HG03025 (cell line): ENCODE measurements around the gene RPP25L.
"Not testable (repeated sequence)": the region's sequence is repeated elsewhere in the genome, so short reads cannot be mapped to it uniquely, and the experiment has no call there.

Experiments
- ATAC-seq: cut with Tn5 transposase; IDR thresholded peaks from one replicate; pipeline ENCODE4 v1.9.1; 2021; ENCODE audit warnings: mild to moderate bottlenecking, moderate library complexity; ENCODE audit not compliant: unreplicated experiment, low FRiP score

RPP25L gene, protein sequence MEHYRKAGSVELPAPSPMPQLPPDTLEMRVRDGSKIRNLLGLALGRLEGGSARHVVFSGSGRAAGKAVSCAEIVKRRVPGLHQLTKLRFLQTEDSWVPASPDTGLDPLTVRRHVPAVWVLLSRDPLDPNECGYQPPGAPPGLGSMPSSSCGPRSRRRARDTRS

DNA sequence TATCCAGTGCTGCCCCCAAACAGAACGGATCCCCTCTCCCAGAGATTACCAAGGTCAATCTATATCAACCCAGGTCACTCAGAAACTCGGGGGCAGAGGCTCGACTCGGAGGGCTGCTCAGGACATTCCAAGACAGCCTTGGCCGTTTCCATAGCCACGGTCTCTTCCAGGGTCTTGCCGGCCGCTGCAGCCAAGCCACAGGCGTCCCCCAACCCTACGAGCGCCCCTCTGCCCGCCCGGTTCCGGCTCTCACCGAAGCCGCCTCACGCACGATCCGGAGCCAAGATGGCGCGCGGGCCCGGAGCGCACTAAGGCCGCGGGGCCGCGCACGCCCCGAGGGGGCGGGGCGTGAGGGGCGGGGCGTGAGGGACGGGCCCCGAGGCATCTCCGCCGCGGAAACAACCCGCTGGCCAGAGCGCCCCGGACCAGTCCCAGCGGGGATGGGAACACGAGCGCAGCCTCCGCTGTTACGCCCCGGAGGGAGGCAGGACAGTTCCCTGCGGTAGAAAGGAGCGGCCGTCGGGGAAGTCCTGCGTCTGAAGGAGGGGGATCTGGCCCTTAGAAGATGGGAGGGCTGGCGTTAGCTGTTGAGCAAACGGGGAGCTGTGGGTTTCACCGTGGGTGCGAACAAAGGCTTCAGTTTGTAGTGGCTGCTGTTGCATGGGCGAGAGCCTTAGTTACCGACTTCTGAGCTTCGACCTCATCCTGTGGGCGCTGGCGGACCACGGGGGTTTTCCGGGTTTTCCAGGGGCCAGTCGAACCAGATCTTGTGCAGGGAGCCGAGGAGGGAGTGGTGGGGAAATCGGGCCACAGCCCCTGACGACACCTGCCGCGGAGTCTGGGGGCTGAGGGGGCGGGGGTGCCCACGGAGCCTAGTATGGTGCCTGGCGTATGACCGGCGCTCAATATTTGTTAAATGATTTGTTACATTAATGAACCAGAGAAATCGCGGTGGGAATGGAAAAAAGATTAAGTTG, at the start of gene RPP25L:
Gene RPP25L, minus strand, starts transcription at position 287 of the 977 bp plus-strand sequence. CDS start 801 bp downstream, outside the sequence.
- peak; percentile 88 for ATAC-seq

DNA sequence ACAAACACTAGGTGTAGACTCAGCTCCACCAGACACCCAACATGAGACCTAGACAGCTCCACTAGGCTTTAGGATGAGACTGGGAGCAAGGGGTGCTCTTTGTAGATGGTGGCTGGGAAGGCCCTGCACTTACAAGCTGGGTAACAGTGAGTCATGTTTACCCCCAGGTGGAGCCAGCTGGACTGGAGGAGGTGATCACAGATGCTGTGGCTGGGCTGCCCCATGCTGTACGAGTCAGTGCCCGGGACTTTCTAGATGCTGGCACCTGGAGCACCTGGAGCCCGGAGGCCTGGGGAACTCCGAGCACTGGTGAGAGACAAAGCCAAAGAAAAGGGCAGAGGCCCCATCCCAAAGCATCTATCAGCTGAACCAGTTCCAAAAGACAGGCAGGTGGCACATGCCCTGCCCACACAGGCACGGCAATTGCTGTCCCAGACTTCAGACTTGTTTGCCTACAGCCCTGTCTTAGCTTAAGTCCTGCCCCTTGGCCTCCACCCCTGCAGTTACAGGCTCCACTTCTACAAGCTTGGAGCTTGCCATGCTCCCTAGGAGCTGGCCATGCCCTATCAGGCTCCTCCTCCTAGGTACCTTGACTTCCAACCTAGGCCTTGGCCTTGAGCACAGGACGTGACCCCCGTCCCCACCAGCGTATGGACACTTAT, 47.8 kb upstream of the RPP25L start:
- ATAC-seq: no peak

DNA sequence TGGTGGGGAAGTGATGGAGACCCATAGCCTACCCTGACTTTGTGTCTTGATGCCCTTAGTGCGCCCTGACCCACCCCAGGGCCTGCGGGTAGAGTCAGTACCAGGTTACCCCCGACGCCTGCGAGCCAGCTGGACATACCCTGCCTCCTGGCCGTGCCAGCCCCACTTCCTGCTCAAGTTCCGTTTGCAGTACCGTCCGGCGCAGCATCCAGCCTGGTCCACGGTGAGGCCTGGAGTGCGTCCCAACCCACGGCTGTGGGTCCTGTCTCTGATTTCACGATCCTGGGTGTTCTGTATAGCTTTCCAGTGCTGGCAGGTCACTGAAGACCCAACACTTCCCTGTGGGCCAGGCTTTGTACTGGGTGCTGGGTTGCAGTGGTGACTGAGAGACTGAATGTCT, 46.6 kb upstream of the RPP25L start:
- ATAC-seq: no peak

DNA sequence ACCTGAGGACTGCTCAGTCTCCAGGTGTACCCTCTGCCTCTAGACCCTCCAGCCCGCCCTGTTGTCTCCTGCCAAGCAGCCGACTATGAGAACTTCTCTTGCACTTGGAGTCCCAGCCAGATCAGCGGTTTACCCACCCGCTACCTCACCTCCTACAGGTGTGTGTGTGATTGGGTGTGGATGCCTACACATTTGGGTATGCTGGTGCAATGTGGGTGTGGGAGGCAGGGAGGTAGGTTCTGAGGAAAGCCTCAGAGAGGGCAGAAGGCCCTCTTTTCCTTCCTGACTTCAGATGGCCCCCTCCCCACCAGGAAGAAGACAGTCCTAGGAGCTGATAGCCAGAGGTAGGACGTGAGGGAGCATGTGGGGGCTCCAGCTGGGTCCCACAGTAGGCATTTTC, 45.1 kb upstream of the RPP25L start:
- no peak for ATAC-seq

DNA sequence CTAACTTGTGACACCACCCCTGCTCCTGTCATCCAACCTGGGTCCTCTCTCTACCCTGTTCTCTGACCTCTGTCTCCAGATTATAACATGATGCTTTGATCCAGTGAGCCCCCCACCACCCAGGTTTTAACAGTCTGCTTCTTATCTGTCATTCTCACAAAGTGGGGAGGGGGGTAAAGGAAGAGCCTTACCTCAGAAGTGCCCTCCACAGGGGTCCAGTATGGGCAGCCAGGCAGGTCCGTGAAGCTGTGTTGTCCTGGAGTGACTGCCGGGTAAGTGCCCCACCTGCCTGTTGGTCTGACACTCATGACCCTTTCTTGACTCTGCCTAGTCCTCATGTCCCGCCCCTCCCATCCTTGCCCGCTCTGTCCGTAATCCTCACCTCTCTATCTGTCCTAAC, 43.5 kb upstream of the RPP25L start:
- no peak for ATAC-seq

DNA sequence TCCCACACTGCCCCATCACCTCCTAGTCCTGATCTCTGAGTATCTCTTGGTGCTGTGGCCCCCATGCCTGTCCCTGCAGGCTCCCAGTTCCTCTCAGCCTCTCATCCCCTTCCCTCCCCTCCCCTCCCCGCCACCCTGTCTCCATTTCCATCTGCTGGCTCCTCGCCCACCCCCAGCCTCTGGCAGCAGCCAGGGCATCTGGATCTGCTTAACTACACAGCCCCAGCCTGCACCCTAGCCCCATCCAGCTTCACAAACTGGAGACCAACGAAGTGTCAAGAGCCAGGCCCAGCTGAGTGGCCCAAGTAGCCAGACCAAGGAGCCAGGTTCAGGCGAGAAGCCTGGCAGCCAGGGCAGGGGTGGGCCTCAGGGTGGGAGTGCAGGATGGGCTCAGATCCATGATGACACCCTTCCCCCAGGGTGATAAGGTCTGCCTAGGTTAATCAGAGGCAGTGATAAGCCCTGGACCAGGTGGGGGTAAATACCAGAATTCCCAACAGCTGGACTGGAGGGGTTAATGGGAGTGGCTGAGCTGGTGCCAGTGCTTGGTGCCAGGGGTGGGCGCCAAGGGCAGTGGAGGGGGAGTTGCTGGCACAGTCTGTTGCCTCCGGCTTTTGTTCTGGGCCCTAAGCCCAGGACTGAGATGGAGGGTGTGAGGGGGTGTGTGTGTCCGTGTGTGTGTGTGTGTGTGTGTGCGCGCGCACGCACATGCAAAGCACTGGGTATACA, 42.6 kb upstream of the RPP25L start:
- no peak for ATAC-seq

DNA sequence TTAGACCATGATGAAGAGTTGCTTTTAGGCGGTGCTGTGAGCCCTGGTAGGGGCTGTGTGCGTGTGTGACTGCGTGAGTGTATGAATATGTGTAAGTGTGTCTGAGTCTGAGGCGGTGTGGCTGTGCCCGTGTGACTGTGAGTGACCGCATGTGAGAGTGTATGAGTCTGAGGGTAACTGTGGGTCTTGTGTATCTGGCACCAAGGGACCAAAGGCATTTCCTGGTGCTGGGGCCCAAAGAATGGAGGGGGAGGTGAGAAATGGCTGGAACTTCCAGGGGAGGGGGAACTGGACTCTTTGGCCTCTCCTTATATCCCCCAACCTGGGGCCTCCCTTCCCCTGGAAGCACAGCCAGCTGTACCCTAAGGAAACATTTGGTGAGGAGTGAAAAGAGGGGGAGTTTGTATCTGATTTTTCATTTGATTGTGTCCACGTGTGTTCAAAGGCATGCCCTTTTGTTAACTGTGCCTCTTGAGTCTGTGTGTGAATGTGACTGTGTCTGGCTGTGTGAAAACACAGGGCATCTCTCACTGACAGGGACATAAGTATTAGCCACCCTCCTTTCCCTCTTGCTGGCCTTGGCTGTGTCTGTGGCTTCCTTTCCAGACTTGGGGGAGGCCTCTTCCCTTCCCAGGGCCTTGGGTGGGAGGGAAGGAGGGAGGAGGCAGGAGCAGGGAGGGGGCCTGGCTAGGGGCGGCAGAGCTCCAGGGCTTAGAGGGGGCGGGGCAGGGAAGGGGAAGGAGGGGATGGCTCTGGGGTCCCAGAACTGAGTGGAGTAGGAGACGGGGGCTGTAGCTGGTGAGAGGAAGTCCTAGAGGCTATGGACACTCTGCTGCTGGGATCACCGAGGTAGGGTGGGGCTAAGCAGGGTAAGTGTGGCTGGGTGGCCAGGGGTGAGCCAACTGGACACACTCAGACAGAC, 41.5 kb upstream of the RPP25L start:
- ATAC-seq: no peak

DNA sequence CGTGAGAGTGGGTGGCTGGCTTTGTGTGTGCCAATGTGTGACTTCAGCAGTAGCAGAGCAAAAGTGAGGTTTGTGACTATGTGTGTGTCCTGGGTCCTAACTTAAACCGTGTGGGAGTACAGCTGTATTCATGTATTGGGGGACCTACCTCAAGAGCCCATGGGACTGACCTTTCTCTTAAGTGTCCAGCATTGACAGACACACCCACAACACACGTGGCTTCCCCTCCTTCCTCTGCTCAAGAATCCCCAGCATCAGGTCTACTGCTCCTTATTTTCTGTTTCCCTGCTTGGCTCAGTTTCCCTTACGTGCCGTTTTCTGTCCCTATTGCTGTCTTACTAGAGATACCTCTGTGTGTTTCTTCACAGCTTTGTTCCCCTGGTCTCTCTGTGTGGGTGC, 40.7 kb upstream of the RPP25L start:
- ATAC-seq: no peak

DNA sequence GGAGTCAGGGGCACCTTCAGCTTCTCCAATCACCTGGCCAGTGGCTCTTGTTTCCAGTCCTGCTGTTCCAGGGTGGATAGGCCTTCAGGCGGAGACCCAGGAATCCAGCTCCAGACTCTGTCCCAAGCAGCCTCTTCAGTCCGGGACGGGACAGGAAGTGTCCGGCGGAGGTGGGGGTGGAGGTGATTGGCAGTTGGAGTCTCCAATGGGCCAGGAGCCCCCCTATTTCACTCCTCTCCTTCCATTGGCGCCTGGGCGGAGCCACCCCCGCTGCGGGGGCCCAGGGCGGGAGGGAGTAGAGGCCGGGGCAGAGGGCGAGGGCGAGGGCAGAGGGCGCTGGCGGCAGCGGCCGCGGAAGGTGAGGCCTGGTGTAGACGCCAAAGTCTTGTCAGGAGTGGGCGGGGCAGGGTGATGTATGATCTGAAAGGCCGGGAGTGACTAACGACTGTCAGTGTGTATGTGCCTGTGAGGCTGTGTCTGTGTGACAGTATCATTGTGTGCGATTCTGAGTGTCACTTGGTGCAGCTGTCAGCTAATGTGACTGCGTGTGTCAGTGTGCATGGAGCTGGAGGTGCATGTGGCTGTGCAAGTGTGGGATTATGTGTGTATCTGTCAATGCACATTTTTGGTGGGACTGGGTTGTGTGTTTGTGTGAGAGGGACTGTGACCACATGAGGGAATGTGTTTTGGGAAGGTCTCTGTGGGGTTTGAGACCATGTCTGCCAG, 40.1 kb upstream of the RPP25L start, which contains the start of gene IL11RA:
Gene IL11RA, plus strand, starts transcription at position 310 of the 726 bp plus-strand sequence. CDS start 3,033 bp downstream, outside the sequence.
- ATAC-seq: no peak

DNA sequence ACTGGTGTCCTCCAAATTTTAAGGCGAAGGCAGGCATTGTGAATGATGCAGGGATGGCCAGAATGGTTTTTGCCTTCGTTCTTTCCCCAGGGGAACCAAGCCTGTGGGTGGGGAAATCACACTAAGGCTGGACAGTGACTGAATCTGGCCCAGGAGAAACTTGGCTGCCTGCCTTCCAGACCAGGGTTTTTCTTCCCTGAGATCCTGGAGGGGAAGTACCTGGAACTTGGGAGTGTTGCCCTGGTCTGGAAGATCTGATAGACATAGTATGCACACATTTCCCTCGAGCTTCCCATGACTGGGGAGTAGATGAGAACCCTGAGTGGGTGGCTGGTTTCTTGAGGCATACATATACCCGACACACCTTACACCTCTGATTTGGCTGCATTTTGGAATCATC, 39.4 kb upstream of the RPP25L start:
- ATAC-seq: no peak

DNA sequence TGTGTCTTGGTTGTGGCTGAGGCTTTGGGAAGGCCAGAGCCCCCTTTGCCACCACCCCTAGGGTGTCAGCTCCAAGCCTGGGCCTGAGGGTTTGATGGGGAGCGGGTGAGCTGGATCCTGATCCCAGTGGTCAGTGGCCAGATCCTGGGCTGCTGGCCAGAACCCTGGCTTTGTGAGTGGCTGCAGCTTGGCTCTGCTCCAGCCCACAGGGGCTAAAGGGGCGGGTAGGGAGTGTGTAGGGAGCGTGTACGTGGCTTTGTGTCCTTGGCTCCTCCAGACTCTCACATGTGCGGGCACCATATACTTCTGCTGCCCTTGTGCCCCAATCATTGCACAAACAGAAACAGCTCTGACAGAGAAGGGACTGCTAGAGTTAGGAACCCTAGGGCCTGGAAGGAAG, 38.9 kb upstream of the RPP25L start:
- no peak for ATAC-seq

DNA sequence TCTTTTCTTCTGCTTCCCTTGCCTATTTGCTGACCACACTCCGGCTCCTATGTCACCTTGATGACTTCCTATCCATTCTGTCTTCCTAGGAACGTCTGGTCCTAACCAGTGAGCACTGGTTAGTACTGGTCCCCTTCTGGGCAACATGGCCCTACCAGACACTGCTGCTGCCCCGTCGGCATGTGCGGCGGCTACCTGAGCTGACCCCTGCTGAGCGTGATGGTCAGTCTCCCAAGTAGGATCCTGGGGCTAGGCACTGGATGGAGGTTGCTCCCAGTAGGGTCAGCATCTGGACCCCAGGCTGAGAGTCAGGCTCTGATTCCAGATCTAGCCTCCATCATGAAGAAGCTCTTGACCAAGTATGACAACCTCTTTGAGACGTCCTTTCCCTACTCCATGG, 36.8 kb upstream of the RPP25L start:
- no peak for ATAC-seq

DNA sequence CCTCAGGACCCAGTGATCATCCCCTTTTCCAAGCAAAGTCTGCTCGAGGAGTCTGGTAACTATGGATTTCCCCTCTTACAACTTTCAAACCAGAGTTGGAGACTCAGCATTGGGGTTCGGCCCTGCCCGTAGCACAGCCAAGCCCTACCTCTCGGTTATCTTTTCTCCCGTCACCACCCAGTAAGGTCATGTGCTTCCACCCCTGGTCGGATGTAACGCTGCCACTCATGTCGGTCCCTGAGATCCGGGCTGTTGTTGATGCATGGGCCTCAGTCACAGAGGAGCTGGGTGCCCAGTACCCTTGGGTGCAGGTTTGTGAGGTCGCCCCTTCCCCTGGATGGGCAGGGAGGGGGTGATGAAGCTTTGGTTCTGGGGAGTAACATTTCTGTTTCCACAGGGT, 35.8 kb upstream of the RPP25L start:
- ATAC-seq: no peak

DNA sequence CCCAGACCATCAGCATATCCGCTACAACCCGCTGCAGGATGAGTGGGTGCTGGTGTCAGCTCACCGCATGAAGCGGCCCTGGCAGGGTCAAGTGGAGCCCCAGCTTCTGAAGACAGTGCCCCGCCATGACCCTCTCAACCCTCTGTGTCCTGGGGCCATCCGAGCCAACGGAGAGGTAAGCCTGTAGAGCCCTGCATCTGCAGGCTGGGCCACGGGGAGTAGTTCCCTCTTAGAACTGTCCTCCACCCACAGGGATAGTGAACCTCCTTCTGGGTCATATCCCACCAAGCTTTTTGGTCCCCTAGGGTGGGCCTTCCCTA, 35.1 kb upstream of the RPP25L start:
- no peak for ATAC-seq

DNA sequence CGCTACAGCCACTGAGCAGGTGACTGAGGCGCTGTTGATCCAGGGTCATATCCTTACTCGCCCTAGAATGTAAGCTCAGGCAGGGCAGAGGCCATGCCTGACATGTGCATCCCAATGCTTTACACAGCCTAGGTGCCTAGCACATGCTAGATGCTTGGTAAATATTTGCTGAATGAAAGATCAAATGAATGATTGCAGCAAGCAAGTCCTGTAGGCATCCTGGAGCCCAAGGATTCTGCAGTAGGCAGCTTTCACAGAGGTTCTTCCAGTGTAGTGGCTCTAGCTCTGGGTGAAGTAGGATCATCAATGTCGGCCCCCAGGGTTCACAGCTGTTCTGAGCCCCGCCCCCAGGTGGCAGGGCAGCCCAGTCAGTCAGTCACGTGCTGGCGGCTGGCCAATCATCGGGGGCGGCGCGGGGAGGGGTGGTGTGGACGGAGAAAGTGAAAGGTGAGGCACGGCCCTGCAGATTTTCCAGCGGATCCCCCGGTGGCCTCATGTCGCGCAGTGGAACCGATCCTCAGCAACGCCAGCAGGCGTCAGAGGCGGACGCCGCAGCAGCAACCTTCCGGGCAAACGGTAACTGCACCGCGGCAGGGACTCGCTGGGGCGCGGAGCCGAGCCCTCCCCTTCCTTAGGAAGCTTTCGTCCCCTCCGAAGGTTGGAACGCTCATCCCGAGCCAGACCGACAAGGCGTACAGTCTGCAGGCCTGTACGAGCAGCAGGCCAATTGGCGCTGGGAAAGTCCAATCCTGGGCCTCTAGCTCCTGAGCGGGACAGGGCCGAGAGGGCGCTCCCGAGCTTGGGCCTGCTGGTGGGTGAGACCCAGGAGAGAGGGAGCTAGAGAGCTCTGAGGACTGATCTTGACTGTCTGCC, 34.5 kb upstream of the RPP25L start, which contains the start of gene GALT:
Gene GALT, plus strand, starts transcription at position 465 of the 873 bp plus-strand sequence. Its CDS starts 30 bp downstream, at position 495.
- peak; percentile 81 for ATAC-seq

DNA sequence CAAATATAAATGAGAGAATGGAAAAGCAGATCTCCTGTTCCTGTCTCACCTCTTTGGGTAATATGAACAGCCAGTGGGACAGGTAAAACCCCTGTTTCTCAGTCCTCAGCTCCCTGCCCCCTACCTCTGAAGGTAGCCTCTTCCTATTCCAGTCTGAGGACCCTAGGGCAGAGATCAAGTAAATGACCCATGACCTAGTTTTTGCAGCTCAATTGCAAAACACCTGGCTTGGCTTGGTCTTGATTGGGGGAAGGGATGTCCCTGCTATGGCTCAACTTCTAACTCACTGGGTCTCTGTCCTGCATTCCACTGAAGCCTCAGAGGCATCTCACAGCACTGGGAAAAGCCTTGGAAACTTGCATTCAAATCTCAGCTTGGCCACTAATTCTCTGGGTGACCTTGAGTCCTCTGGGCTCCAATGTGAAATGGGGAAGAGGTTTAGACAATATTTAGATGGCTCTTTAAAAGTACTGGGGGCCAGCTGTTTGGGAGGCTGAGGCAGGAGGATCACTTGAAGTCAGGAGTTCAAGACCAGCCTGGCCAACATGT, 32.9 kb upstream of the RPP25L start:
- ATAC-seq: no peak

DNA sequence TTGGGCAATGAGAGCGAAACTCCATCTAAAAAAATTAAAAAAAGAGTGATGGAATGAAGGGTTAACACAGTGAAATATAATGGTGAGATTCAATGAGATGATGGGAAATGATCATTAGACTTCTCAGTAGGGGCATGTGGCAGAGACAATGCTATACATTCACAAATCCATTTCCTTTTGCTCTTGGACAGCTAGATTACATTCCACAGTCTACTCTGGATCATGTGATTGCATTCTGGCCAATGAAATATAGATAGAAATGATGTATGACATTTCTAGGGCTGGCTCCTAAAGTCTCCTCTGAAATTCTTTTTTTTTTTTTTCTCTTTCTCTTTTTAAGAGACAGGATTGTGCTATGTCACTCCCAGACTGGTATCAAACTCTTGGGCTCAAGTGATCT, 30.8 kb upstream of the RPP25L start:
- ATAC-seq: no peak

DNA sequence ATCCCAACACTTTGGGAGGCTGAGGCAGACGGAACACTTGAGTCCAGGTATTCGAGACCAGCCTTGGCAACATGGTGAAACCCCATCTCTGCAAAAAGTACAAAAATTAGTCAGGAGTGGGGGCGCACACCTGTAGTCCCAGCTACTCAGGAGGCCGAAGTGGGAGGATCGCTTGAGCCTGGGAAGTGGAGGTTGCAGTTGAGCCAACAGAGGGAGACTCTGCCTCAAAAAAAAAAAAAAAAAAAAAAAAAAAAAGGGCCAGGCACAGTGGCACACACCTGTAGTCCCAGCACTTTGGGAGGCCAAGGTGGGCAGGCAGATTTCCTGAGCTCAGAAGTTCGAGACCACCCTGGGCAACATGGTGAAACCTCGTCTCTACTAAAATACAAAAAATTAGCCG, 27.4 kb upstream of the RPP25L start:
- not testable (repeated sequence) for ATAC-seq
